GM21423 (cell line): Measurements from ENCODE around the gene VGLL1.
A peak's percentile ranks its signal among the peaks of the same experiment; 100 is the strongest.

ENCODE experiments used
- ATAC-seq: cut with Tn5 transposase; IDR thresholded peaks from one replicate; pipeline ENCODE4 v1.9.1; 2021; ENCODE audit warnings: mild to moderate bottlenecking, moderate library complexity; ENCODE audit not compliant: unreplicated experiment

VGLL1 gene

GRCh38 chrX:136551410-136551809, 19.4 kb downstream of the VGLL1 start:
- ATAC-seq, result no peak

- no peak for ATAC-seq
These were observed 23.7 kb downstream of the VGLL1 start for GRCh38 chrX:136555694-136556093.

- peak; percentile 73 for ATAC-seq
These were observed 40.0 kb downstream of the VGLL1 start for GRCh38 chrX:136572030-136572429.

GRCh38 chrX:136574548-136574947, 42.5 kb downstream of the VGLL1 start:
- no peak for ATAC-seq

GRCh38 chrX:136577552-136577951, 45.5 kb downstream of the VGLL1 start:
- ATAC-seq, result peak; percentile 86

- ATAC-seq, result no peak
These were observed 48.3 kb downstream of the VGLL1 start for GRCh38 chrX:136580316-136580715.

GRCh38 chrX:136582624-136583023, 50.6 kb downstream of the VGLL1 start:
- ATAC-seq, result no peak

GRCh38 chrX:136584545-136584944, 52.5 kb downstream of the VGLL1 start:
- no peak for ATAC-seq

GRCh38 chrX:136585262-136585661, 53.2 kb downstream of the VGLL1 start:
- no peak for ATAC-seq

- no peak for ATAC-seq
These were observed 53.9 kb downstream of the VGLL1 start for GRCh38 chrX:136585960-136586359.

- ATAC-seq, result no peak
These were observed 54.4 kb downstream of the VGLL1 start for GRCh38 chrX:136586386-136586785.

GRCh38 chrX:136587532-136587931, 55.5 kb downstream of the VGLL1 start:
- ATAC-seq, result no peak

GRCh38 chrX:136588036-136588435, 56.0 kb downstream of the VGLL1 start:
- no peak for ATAC-seq

- no peak for ATAC-seq
These were observed 58.0 kb downstream of the VGLL1 start for GRCh38 chrX:136589966-136590365.

GRCh38 chrX:136597356-136597755, 65.3 kb downstream of the VGLL1 start:
- no peak for ATAC-seq

GRCh38 chrX:136597954-136598353, 65.9 kb downstream of the VGLL1 start:
- no peak for ATAC-seq

GRCh38 chrX:136598631-136599030, 66.6 kb downstream of the VGLL1 start:
- no peak for ATAC-seq

GRCh38 chrX:136600059-136600458, 68.0 kb downstream of the VGLL1 start:
- no peak for ATAC-seq
